GM23338 (cell line): ENCODE results near the gene SIGLEC8. TPM values are rescaled to one million over a fixed set of nuclear protein-coding genes. Genes with fewer than 3 reads are reported as not detected.

Experiments used
- ATAC-seq: fragments of 200-7000 bp; cut with Tn5 transposase; 3 replicates; pipeline ENCODE4 v1.9.1; 2020
- DNase-seq: peaks from one replicate; pipeline ENCODE4 v3.0.0-alpha.2; 2015; ENCODE audit warnings: low spot score
- H2AFZ ChIP-seq: fragments of 200-600 bp; sonication (generic); 2 replicates; pipeline ENCODE4 v1.8.0; 2016; ENCODE audit warnings: antibody characterized with exemption, mild to moderate bottlenecking, moderate library complexity
- H3F3A ChIP-seq: fragments of 200-600 bp; sonication (generic); replicated peaks from 2 replicates; pipeline ENCODE4 v1.8.0; 2017; ENCODE audit warnings: antibody characterized with exemption, mixed run types, low read depth
- H3K27ac ChIP-seq: fragments of 200-600 bp; sonication (generic); 2 replicates; pipeline ENCODE4 v1.6.1; 2016; ENCODE audit warnings: low read depth
- H3K27me3 ChIP-seq: fragments of 200-600 bp; sonication (generic); 2 replicates; pipeline ENCODE4 v1.8.0; 2016; ENCODE audit warnings: mild to moderate bottlenecking, mixed run types, moderate library complexity; ENCODE audit not compliant: insufficient read depth
- H3K36me3 ChIP-seq: fragments of 200-600 bp; sonication (generic); 2 replicates; pipeline ENCODE4 v1.8.0; 2016; ENCODE audit warnings: mild to moderate bottlenecking; ENCODE audit not compliant: insufficient read depth
- H3K4me1 ChIP-seq: fragments of 200-600 bp; sonication (generic); 2 replicates; pipeline ENCODE4 v1.8.0; 2016; ENCODE audit warnings: mild to moderate bottlenecking, moderate library complexity; ENCODE audit not compliant: insufficient read depth
- H3K4me2 ChIP-seq: fragments of 200-600 bp; sonication (generic); 2 replicates; pipeline ENCODE4 v1.7.1; 2017; ENCODE audit warnings: mixed run types
- H3K4me3 ChIP-seq: fragments of 200-600 bp; sonication (generic); 2 replicates; pipeline ENCODE4 v1.6.1; 2016; ENCODE audit warnings: mixed run types
- H3K79me2 ChIP-seq: fragments of 200-600 bp; sonication (generic); replicated peaks from 2 replicates; pipeline ENCODE4 v1.8.0; 2017; ENCODE audit warnings: mild to moderate bottlenecking; ENCODE audit not compliant: insufficient read depth
- H3K9me2 ChIP-seq: fragments of 200-600 bp; sonication (generic); 2 replicates; pipeline ENCODE4 v1.8.0; 2017; ENCODE audit not compliant: insufficient read depth
- H4K20me1 ChIP-seq: fragments of 200-600 bp; sonication (generic); replicated peaks from 2 replicates; pipeline ENCODE4 v1.8.0; 2017; ENCODE audit warnings: mild to moderate bottlenecking; ENCODE audit not compliant: insufficient read depth
- H3K27ac Mint-ChIP-seq: 2 replicates; pipeline ENCODE4 v1.8.0; 2020; ENCODE audit warnings: inconsistent platforms, mild to moderate bottlenecking, moderate library complexity, mixed read lengths
- H3K27me3 Mint-ChIP-seq: 3 replicates; pipeline ENCODE4 v1.8.0; 2022; ENCODE audit warnings: low read depth, mild to moderate bottlenecking, moderate library complexity, mixed read lengths, inconsistent platforms; ENCODE audit not compliant: insufficient read depth, poor library complexity
- H3K36me3 Mint-ChIP-seq: 3 replicates; pipeline ENCODE4 v1.8.0; 2021; ENCODE audit warnings: low read depth, mild to moderate bottlenecking, inconsistent platforms, moderate library complexity, mixed read lengths
- H3K4me1 Mint-ChIP-seq: 3 replicates; pipeline ENCODE4 v1.8.0; 2020; ENCODE audit warnings: mild to moderate bottlenecking, inconsistent platforms, mixed read lengths
- H3K4me3 Mint-ChIP-seq: 3 replicates; pipeline ENCODE4 v1.8.0; 2021; ENCODE audit warnings: moderate library complexity, mild to moderate bottlenecking, inconsistent platforms, mixed read lengths
- H3K9me3 Mint-ChIP-seq: 3 replicates; pipeline ENCODE4 v1.8.0; 2020; ENCODE audit warnings: moderate library complexity, mild to moderate bottlenecking, inconsistent platforms, mixed read lengths
- CREB1 ChIP-seq: fragments of 250-450 bp; sonication (Bioruptor Pico); IDR thresholded peaks from 2 replicates; pipeline ENCODE4 v1.5.0; 2020; ENCODE audit warnings: low read depth, mild to moderate bottlenecking, moderate library complexity
- EZH2phosphoT487 ChIP-seq: fragments of 200-600 bp; sonication (generic); IDR thresholded peaks from one replicate; pipeline ENCODE4 v1.8.1; 2018; ENCODE audit warnings: antibody characterized with exemption; ENCODE audit not compliant: unreplicated experiment
- JUNB ChIP-seq: IDR thresholded peaks from one replicate; pipeline ENCODE4 v1.6.1; 2016; ENCODE audit warnings: antibody characterized with exemption; ENCODE audit not compliant: unreplicated experiment
- NANOG ChIP-seq: IDR thresholded peaks from 2 replicates; pipeline ENCODE4 v1.6.1; 2016; ENCODE audit warnings: antibody characterized with exemption, borderline replicate concordance
- POLR2AphosphoS5 ChIP-seq: IDR thresholded peaks from 2 replicates; pipeline ENCODE4 v1.6.1; 2016; ENCODE audit warnings: antibody characterized with exemption, low read depth
- STAT1 ChIP-seq: IDR thresholded peaks from one replicate; pipeline ENCODE4 v1.6.1; 2016; ENCODE audit warnings: antibody characterized with exemption; ENCODE audit not compliant: unreplicated experiment
- ZNF114 ChIP-seq: fragments of 250-450 bp; sonication (Bioruptor Pico); IDR thresholded peaks from 2 replicates; pipeline ENCODE4 v1.5.0; 2020; ENCODE audit warnings: mild to moderate bottlenecking, moderate library complexity
- polyA plus RNA-seq: library from polyadenylated mRNA; unstranded; fragments of >200 nt; fragmentation: Nextera tagmentation; extraction: Ambion mirVana; gene quantifications from 2 replicates; pipeline ENCODE4 v1.2.1, GENCODE V29; 2016
- total RNA-seq: library from RNA; depleted of rRNA; stranded (reverse); fragments of >200 nt; shearing (Covaris generic); gene quantifications from 2 replicates; pipeline ENCODE4 v1.2.3, GENCODE V29; 2014
- TF ChIP-seq, protein P1 (sequence below): fragments of 250-450 bp; sonication (Bioruptor Pico); IDR thresholded peaks from 2 replicates; pipeline ENCODE4 v1.5.0; 2020; ENCODE audit warnings: mild to moderate bottlenecking, moderate library complexity
- TF ChIP-seq, protein P2 (sequence below): IDR thresholded peaks from 2 replicates; pipeline ENCODE4 v1.6.1; 2016; ENCODE audit warnings: antibody characterized with exemption
- TF ChIP-seq, protein P3 (sequence below), 2 experiments: fragments of 200-600 bp in 1 of 2; sonication (generic) in 1 of 2; conservative IDR thresholded peaks; 2 replicates each; pipeline versions ENCODE4 v1.5.1 to v1.6.1; 2016 to 2017; ENCODE audit warnings: antibody characterized with exemption in 2 of 2, low read depth in 2 of 2, mild to moderate bottlenecking in 2 of 2, moderate library complexity in 1 of 2
- TF ChIP-seq, protein P4 (sequence below): IDR thresholded peaks from one replicate; pipeline ENCODE4 v1.6.1; 2018; ENCODE audit warnings: antibody characterized with exemption; ENCODE audit not compliant: unreplicated experiment

Gene SIGLEC8
- total and polyA plus RNA-seq, 2 experiments from 2014 or later = not detected

GRCh38 chr19:51417810-51418157 is 40.5 kb downstream of the SIGLEC8 start:
- Mint-ChIP-seq H3K9me3 (peaks cover 4% of the 10 kb centered on the region; the same call in 1 of the 3 replicates), H3K4me3 (no peak overlapping the region), H3K27ac (no peak overlapping the region), H3K36me3 (0 out of 3 replicates have a peak, but pooled peaks cover 3% of the 10 kb centered on the region), H3K4me1 (peaks cover 10% of the 10 kb centered on the region; the same call in 2 of the 3 replicates), H3K27me3 (peaks cover 33% of the 10 kb centered on the region)
- ATAC-seq = no peak
- H3K4me1 ChIP-seq = peaks cover 6% of the 10 kb centered on the region; the same call in 1 of the 2 replicates
- no peaks in the 10 kb centered on the region for H3K79me2 ChIP-seq
- no peaks in the 10 kb centered on the region for H3F3A ChIP-seq
- H3K27me3 ChIP-seq = peaks cover 10% of the 10 kb centered on the region; the same call in 1 of the 2 replicates
- no peak overlapping the region for H3K4me2 ChIP-seq
- H3K4me3 ChIP-seq = no peak overlapping the region
- TF ChIP-seq STAT1 (no peak), ZNF114 (CRISPR knock-in tag) (no peak), CREB1 (CRISPR knock-in tag) (no peak), POLR2AphosphoS5 (no peak), NANOG (no peak), EZH2phosphoT487 (no peak), JUNB (no peak)
- TF ChIP-seq, protein P1, sequence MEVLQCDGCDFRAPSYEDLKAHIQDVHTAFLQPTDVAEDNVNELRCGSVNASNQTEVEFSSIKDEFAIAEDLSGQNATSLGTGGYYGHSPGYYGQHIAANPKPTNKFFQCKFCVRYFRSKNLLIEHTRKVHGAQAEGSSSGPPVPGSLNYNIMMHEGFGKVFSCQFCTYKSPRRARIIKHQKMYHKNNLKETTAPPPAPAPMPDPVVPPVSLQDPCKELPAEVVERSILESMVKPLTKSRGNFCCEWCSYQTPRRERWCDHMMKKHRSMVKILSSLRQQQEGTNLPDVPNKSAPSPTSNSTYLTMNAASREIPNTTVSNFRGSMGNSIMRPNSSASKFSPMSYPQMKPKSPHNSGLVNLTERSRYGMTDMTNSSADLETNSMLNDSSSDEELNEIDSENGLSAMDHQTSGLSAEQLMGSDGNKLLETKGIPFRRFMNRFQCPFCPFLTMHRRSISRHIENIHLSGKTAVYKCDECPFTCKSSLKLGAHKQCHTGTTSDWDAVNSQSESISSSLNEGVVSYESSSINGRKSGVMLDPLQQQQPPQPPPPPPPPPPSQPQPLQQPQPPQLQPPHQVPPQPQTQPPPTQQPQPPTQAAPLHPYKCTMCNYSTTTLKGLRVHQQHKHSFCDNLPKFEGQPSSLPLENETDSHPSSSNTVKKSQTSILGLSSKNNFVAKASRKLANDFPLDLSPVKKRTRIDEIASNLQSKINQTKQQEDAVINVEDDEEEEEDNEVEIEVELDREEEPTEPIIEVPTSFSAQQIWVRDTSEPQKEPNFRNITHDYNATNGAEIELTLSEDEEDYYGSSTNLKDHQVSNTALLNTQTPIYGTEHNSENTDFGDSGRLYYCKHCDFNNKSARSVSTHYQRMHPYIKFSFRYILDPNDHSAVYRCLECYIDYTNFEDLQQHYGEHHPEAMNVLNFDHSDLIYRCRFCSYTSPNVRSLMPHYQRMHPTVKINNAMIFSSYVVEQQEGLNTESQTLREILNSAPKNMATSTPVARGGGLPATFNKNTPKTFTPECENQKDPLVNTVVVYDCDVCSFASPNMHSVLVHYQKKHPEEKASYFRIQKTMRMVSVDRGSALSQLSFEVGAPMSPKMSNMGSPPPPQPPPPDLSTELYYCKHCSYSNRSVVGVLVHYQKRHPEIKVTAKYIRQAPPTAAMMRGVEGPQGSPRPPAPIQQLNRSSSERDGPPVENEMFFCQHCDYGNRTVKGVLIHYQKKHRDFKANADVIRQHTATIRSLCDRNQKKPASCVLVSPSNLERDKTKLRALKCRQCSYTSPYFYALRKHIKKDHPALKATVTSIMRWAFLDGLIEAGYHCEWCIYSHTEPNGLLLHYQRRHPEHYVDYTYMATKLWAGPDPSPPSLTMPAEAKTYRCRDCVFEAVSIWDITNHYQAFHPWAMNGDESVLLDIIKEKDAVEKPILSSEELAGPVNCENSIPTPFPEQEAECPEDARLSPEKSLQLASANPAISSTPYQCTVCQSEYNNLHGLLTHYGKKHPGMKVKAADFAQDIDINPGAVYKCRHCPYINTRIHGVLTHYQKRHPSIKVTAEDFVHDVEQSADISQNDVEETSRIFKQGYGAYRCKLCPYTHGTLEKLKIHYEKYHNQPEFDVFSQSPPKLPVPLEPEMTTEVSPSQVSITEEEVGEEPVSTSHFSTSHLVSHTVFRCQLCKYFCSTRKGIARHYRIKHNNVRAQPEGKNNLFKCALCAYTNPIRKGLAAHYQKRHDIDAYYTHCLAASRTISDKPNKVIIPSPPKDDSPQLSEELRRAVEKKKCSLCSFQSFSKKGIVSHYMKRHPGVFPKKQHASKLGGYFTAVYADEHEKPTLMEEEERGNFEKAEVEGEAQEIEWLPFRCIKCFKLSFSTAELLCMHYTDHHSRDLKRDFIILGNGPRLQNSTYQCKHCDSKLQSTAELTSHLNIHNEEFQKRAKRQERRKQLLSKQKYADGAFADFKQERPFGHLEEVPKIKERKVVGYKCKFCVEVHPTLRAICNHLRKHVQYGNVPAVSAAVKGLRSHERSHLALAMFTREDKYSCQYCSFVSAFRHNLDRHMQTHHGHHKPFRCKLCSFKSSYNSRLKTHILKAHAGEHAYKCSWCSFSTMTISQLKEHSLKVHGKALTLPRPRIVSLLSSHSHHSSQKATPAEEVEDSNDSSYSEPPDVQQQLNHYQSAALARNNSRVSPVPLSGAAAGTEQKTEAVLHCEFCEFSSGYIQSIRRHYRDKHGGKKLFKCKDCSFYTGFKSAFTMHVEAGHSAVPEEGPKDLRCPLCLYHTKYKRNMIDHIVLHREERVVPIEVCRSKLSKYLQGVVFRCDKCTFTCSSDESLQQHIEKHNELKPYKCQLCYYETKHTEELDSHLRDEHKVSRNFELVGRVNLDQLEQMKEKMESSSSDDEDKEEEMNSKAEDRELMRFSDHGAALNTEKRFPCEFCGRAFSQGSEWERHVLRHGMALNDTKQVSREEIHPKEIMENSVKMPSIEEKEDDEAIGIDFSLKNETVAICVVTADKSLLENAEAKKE = no peak
- TF ChIP-seq, protein P2, sequence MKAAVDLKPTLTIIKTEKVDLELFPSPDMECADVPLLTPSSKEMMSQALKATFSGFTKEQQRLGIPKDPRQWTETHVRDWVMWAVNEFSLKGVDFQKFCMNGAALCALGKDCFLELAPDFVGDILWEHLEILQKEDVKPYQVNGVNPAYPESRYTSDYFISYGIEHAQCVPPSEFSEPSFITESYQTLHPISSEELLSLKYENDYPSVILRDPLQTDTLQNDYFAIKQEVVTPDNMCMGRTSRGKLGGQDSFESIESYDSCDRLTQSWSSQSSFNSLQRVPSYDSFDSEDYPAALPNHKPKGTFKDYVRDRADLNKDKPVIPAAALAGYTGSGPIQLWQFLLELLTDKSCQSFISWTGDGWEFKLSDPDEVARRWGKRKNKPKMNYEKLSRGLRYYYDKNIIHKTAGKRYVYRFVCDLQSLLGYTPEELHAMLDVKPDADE = no peak
- TF ChIP-seq, protein P3, sequence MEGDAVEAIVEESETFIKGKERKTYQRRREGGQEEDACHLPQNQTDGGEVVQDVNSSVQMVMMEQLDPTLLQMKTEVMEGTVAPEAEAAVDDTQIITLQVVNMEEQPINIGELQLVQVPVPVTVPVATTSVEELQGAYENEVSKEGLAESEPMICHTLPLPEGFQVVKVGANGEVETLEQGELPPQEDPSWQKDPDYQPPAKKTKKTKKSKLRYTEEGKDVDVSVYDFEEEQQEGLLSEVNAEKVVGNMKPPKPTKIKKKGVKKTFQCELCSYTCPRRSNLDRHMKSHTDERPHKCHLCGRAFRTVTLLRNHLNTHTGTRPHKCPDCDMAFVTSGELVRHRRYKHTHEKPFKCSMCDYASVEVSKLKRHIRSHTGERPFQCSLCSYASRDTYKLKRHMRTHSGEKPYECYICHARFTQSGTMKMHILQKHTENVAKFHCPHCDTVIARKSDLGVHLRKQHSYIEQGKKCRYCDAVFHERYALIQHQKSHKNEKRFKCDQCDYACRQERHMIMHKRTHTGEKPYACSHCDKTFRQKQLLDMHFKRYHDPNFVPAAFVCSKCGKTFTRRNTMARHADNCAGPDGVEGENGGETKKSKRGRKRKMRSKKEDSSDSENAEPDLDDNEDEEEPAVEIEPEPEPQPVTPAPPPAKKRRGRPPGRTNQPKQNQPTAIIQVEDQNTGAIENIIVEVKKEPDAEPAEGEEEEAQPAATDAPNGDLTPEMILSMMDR (conservative IDR thresholded peaks at IDR 0.05; ENCODE audit: low read depth in 2 of 2) = no peak
- TF ChIP-seq, protein P4, sequence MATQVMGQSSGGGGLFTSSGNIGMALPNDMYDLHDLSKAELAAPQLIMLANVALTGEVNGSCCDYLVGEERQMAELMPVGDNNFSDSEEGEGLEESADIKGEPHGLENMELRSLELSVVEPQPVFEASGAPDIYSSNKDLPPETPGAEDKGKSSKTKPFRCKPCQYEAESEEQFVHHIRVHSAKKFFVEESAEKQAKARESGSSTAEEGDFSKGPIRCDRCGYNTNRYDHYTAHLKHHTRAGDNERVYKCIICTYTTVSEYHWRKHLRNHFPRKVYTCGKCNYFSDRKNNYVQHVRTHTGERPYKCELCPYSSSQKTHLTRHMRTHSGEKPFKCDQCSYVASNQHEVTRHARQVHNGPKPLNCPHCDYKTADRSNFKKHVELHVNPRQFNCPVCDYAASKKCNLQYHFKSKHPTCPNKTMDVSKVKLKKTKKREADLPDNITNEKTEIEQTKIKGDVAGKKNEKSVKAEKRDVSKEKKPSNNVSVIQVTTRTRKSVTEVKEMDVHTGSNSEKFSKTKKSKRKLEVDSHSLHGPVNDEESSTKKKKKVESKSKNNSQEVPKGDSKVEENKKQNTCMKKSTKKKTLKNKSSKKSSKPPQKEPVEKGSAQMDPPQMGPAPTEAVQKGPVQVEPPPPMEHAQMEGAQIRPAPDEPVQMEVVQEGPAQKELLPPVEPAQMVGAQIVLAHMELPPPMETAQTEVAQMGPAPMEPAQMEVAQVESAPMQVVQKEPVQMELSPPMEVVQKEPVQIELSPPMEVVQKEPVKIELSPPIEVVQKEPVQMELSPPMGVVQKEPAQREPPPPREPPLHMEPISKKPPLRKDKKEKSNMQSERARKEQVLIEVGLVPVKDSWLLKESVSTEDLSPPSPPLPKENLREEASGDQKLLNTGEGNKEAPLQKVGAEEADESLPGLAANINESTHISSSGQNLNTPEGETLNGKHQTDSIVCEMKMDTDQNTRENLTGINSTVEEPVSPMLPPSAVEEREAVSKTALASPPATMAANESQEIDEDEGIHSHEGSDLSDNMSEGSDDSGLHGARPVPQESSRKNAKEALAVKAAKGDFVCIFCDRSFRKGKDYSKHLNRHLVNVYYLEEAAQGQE = no peak
- no peaks in the 10 kb centered on the region for H3K9me2 ChIP-seq
- H3K27ac ChIP-seq = no peak overlapping the region
- H4K20me1 ChIP-seq = no peaks in the 10 kb centered on the region
- H3K36me3 ChIP-seq = no peaks in the 10 kb centered on the region
- H2AFZ ChIP-seq = no peak overlapping the region
- no peak for DNase-seq
